ENCODE results near the gene SHLD1.

SHLD1 gene

DNA sequence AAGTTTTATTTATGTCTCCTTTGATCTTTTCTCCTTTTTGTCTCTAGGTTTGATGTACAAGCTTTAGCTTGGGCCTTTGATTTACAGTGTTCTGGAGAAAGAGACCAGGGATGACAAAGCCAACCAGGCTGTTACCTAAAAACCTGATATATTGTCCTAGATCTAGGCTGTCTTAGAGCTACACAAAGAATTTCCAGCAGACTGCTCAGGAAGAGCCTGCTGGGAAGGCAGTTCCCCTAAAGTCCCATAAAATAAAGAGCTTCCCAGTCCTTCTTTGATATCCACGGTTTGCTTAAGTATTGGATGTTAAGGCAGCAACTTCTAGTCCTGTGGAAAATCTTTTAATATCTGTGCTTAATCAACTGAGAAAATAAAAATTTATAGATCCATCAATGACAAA, 70.5 kb downstream of the SHLD1 start:
- DNase-seq (ENCODE audit: low spot score) = no peak

DNA sequence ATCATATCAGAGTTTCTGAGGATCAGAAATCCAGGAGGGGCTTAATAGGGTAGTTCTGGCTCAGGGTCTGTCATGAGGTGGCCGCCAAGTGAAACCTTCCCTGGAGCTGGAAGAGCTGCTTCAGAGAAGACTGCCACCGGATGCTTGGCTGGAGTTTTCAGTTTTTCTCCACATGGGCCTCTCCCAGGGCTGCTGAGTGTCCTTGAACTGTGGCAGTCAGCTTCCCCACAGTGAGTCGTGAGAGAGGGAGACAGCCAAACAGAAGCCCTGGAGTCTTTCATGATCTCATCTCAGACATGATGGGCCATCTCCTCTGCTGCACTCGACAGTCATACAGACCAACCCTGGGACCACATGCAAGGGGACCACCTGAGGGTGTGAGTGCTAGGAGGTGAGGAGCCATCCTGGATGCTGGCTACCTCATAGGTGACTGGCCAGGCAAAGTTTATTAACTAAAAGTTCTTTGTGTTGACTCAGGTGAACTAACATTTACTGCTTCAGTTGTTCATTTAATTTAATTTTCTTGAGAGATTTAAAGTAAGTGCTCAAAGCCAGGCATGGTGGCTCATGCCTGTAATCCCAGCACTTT, 71.5 kb downstream of the SHLD1 start:
- DNase-seq (ENCODE audit: low spot score) = no peak

DNA sequence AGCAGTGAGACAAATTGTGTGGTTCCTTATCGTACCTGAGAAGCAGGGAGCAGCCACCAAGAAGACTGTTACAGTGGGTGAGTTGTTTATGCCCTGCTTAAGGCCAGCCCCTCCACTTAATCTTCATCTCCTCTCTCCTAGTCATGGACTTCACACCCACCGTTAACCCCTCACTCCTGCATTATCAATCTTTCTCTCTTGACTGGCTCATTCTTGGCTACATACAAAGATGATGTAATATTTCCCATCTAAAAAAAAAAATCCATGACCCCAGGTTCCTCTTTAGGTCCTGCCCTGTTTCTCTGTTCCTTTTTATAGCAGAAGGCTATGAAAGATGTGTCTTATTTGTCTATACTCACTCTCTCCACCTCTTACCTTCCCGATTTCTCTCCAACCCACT, 72.4 kb downstream of the SHLD1 start:
- no peak for DNase-seq (ENCODE audit: low spot score)

DNA sequence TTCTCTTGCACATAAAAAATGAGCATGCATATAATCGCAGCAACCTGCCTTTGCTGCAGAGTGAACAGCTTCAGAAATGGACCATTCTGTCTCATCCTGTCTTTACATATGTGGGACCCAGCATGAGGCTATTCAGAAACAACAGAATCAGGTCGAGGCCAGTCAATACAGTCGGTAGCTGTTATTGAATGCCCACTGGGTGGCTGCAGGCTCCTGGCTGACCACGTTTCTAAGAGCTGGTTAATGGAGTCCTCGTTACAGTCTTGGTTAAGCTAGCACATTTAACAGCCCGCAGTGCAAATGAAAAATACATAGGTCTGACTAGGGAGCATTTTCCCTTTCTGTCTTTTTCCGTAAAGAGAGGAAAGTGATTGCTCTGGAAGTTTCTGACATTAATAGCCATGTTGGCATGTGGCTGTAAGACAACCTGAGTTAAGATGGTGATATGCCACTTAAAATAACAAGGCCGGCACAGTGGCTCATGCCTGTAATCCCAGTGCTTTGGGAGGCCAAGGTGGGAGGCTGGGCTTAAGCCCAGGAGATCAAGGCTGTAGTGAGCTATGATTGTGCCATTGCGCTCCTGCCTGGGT, 75.0 kb downstream of the SHLD1 start:
- no peak for DNase-seq (ENCODE audit: low spot score)

GRCh38 chr20:5827098-5827853, 77.1 kb downstream of the SHLD1 start:
- DNase-seq (ENCODE audit: low spot score) = no peak

DNA sequence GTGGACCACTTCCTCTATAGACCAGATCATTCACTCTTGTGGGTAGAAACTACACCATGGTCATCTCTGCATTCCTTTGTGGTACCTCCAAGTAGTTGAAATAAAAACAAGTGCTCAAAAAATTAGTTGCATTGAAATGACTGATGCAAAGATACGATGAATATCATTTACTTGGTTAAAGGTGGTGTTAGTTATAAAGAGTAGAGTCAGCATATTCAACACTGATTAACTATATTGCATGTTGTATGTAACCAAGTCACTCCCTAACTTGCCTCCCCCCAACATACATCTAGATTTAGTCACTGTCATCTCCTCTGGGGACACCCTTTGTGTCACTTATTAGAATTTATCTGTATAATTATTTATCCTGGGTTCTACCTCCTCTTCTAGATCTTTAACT, 77.7 kb downstream of the SHLD1 start:
- no peak for DNase-seq (ENCODE audit: low spot score)

DNA sequence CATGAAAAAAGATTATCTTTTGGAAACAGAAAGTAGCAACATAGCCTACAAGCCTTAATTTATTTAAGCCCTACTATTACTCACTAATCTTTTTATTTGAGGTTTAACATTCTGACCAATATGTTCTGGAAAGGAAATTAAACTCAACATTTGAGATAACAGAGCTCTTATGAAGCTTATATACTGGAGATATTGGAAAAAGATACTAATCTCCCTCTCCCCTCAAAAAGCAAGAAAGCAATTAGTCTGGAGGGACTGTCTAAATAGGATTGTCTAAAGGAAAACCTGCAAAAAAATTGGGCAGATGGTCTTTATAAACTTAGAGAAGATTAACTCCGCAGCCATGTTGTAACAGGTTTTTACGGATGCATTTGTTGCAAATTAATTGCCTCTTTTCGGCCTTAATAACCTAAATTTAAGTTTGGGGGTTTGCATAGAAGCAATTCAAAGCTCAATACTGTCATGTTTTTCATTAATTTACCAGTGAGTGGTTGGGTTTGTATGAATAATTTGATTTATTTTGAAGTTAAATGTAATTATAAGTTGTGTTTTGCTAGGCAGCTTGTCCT, 79.1 kb downstream of the SHLD1 start:
- DNase-seq (ENCODE audit: low spot score) = no peak

DNA sequence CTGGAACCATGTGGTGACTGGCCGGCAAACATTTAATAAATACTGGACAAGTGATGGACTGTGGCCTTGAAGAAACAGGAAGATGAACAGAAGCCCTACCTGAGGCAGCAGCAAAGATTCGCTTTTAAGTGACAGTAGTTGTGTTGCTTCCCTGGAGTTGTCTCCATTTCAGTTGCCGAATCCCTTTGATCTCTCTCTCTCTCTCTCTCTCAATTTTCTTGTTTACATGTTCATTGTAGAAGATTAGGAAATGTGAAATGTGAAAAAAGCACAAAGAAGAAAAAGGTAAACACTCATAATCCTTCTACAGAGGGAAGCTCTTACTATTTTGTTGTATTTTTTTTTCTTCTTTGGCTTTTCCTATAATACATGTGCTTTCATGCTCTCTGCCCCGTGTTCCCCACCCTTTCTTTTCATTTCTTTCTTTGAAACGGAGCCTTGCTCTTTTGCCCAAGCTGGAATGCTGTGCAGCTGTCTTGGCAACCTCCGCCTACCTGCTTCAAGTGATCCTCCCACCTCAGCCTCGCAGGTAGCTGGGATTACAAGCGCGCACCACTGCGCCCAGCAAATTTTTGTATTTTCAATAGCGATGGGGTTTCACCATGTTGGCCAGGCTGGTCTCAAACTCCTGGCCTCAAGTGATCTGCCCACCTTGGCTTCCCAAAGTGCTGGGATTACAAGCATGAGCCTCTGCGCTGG, 81.5 kb downstream of the SHLD1 start:
- DNase-seq (ENCODE audit: low spot score) = no peak

- no peak for DNase-seq (ENCODE audit: low spot score)
Measured at GRCh38 chr20:5833309-5833941, 83.2 kb downstream of the SHLD1 start.

DNA sequence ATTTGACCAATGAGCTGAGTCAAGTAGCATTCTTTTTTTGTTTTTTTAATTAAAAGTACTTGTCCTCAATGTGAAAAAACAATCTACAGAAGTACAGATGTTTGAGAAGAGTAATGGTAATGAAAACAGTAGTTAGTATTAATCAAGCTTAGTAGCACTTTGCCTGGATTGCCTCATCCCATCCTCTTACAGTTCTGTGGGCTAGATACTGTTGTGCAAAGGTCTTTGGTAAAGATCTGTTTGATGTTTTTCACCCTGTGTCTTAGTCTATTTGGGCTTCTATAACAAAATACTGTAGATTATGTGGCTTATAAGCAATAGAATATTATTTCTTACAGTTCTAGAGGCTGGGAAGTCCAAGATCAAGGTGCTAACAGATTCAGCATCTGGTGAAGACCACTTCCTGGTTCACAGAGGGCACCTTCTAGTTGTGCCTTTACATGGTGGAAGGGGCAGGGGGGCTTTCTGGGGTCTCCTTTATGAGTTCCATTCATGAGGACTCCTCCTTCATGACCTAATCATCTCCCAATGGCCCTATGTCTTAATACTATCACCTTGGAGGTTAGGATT, 84.3 kb downstream of the SHLD1 start:
- DNase-seq (ENCODE audit: low spot score) = no peak

DNA sequence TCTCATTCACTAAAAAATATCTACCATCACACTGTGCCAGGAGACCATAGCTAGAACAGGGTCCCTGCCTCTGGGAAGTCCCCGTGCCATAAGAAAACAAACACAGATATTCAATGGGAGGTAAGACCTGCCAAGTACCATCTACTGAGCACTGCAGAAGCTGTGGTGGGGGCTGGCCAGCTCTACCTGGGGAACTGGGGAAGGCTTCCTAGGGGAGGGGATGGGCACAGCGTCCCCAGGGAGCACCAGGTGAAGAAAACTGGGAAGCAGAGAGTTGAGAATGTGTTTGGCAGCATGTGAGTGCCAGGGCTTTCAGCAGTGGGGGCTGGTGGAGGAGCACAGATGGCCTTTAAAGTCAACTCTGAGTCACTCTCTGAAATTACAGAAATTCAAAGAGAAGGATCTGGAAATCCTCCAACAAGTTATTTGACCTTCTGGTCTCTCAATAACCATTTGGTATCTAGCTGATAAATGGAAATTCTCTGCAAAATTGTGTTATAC, 85.2 kb downstream of the SHLD1 start:
- no peak for DNase-seq (ENCODE audit: low spot score)

DNA sequence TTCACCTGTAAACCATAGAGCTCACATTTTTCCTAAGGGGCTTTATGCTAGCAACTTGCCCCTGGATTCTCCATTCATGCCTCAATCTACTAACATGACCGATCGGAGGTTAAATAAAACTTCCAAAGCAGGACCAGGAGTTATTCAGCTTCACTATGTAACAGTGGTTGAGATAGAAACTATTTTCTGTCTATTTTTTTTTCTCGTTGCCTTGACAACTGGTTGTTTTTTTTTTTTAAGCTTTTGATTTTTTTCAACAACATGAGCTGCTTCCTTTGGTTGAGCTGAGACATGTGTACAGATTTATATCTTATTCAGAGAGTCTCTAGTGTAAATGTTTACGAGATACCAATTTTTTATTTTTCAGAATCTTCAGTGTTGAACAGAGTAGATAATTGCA, 85.7 kb downstream of the SHLD1 start:
- no peak for DNase-seq (ENCODE audit: low spot score)

- DNase-seq (ENCODE audit: low spot score) = no peak
Measured at GRCh38 chr20:5836569-5836968, 86.4 kb downstream of the SHLD1 start.

GRCh38 chr20:5840411-5841002, 90.3 kb downstream of the SHLD1 start:
- DNase-seq (ENCODE audit: low spot score) = no peak

DNA sequence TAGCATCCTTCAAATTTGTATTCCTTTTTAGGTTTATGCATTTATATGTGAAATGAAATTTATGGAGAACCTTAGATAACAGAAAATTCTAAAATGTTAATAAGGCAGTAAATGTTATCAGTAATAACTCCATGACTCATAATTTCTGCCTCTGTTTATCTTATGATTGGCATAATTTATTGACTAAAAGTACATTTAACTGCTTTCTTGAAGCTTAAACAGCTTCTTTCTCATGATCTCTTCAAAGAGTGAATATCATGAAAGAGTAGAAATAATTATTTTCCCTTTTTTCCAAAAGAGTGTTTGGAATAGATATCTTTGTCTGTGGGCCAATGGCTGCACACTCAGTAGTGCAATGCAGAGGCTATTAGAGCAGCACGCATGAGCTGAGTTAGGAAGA, 91.3 kb downstream of the SHLD1 start:
- no peak for DNase-seq (ENCODE audit: low spot score)

GRCh38 chr20:5842465-5842864, 92.3 kb downstream of the SHLD1 start:
- no peak for DNase-seq (ENCODE audit: low spot score)

- DNase-seq (ENCODE audit: low spot score) = no peak
Measured at GRCh38 chr20:5843054-5843592, 92.9 kb downstream of the SHLD1 start.

DNA sequence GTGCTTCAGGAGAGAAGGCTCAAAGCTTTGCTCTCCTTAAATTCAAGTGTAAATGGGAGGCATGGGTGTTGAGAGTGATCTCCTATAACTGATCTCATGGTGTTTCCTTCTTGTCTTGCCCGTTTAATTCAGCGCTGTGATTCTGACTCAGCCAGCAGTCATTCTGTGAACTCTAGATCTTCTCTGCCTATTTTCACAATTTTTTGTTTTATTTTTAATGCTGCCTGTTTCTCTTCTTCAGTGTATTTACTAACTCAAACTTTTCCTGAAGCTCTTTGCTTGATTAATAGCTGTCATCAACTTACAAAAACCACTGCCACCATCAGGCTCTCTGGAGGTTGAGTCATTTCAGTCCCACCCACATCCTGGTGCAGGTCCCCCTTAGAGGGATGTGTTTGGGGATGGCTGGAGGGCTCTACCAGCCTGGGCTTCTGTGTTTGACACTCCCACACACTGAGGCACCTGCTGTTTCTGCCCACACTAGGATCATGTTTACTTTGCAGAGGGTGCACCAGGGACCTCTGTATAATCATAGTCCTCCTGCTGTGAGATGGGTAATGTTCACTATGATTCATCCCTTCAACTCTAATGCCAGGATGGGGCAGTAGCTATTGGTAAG, 94.0 kb downstream of the SHLD1 start:
- DNase-seq (ENCODE audit: low spot score) = no peak

- no peak for DNase-seq (ENCODE audit: low spot score)
Measured at GRCh38 chr20:5845681-5846615, 95.7 kb downstream of the SHLD1 start.
